Stimulated activated CD4-positive, alpha-beta T cell treated with anti-CD3 and anti-CD28 coated beads, Interleukin-12 subunit alpha, Interleukin-12 subunit beta, amount 100 ng/mL, for 4 hours (primary cell): Measurements from ENCODE around the gene FOXO3.

Source experiments
- DNase-seq: peaks from one replicate; pipeline ENCODE4 v3.0.0-alpha.2; 2020

The FOXO3 gene

DNA sequence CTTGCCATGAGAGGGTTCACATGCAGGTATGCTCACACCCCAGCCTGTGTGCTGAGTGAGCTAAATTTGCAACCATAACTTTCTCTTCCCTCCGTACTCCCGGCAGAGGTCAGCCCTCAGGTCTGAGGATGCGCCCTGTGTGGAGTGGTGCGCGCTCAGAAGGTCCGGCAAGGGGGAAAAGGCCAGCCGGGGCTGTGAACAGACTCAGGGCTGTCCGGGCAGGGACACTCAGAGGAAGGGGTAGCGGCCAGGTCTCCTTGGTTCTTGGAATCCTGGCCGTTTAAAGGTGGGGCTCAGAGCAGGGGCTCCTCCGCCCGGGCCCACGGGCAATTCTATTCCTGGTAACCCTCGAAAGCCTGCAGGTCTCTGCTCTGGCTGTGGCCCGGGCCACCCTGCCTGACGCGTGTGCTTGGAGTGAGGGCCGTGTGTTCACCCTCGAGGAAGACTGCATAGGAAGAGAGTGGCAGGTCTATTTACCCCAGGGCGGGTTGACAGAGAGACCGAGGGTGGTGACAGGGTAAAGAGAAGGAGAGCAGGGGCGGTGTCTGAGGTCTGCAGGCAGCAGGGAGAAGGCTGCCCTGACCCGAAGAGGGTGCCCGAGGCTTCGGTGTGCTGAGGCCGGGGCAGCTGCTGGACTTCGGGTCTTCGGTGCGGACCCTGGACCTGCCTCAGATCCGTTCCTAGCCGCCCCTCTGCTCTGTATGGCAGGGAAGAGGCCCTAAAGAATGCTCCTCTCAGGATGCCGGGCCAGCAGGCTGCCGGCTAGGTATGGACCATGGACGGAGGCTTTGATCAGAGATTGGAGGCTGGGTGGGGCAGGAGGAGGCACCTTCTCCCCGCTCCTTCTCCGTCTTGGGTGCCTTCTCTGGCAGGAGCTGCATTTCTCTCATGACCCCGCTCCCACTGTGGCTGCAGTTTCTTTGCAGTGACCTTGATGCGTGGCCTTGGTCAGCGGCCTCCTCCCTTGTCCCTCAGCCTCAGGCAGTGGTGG, 156.4 kb downstream of the FOXO3 start:
- no peak for DNase-seq

DNA sequence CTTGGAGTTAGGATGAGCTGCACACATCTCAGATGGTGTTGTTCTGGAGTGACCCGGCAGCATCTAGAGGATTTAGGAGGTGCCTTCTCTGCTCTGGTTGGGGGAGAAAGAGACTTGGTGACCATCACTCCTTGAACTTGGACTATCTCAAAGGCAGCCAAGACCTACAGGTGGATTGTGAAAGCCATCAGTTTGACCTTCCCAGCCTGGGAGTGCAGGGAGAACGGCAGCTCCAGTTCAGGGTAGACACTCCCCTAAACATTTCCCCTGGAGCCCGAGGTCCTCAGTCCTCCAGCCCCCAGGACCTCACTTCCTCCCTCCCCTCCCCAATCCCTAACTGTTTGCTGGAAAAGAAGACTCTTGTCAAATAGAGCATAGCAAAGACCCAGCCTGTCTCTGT, 158.8 kb downstream of the FOXO3 start:
- DNase-seq: no peak

DNA sequence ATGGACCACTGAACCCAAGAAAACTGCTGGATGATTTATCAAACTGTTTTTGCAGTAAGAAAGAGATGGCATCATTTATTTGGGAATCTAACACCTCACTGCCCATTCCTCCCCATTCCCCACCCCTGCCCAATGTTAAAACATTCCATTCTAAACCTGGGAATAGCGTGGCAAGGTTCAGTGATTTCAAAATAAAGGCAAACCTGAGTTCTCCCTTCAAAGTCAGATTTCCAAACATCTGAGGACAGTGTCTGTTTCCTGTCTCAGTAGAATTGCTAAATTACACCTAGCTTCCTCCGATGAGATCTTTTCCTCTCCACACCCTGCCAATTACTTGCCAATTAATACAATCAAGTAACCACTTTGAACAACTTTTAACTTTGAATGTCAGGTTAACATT, 160.1 kb downstream of the FOXO3 start:
- DNase-seq: no peak

DNA sequence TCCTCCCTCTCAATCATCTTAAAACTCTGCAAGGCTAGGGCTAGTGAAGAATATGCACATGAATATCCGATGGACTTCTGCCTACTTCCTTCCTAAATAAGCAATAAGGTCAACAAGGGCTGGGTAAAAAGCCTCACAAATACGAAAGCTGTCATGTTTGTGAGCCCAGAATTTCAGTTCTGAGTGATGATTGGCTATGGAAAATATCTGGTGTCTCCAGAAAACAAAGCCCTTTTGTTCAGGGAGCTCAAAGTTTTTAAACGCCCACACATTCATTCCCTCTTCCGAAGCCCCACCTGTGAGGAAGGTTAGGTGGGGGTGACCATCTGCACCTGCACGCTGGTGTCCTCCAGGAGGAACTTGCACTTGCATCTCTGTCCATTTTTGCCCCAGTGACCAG, 160.6 kb downstream of the FOXO3 start:
- no peak for DNase-seq

DNA sequence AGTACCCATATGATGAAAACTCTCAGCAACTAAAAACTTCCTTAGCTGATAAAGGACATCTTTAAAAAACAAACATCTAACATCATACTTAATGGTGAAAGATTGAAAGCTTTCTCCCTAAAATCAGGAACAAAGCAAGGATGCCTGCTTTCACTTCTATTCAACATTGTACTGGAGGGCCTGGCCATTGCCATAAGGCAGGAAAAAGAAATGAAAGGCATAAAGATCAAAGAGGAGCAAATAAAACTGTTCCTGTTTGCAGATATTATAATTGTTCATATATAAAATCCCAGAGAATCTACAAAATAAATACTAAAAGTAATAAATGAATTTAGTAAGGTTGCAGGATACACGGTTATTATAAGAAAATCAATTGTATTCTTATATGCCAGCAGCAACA, 162.9 kb downstream of the FOXO3 start:
- no peak for DNase-seq

DNA sequence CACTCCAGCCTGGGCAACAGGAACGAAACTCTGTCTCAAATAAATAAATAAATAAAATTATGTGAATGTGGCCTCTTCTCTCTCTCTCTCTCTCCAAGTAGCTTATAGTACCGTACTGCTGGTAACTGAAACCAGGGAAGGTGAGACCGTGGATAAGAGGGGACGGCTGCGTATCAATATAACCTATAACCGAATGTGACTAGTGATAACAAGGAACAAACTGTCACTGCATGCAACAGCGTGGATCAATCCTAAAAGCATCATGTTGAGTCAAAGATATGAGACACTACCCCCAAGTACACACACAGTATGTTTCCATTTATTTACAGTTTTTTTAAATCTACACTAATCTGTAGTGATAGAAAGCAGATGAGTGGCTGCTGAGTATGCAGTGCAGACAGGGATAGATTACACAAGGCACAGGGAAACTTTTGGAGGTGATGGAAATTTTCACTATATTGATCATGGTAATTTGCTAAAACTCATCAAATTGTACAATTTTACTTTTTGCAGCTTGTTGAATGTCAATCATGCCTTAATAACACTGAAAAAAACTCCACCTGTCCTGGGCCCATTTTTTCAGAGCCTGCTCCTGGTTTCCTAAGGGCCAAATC, 166.1 kb downstream of the FOXO3 start:
- DNase-seq: no peak

DNA sequence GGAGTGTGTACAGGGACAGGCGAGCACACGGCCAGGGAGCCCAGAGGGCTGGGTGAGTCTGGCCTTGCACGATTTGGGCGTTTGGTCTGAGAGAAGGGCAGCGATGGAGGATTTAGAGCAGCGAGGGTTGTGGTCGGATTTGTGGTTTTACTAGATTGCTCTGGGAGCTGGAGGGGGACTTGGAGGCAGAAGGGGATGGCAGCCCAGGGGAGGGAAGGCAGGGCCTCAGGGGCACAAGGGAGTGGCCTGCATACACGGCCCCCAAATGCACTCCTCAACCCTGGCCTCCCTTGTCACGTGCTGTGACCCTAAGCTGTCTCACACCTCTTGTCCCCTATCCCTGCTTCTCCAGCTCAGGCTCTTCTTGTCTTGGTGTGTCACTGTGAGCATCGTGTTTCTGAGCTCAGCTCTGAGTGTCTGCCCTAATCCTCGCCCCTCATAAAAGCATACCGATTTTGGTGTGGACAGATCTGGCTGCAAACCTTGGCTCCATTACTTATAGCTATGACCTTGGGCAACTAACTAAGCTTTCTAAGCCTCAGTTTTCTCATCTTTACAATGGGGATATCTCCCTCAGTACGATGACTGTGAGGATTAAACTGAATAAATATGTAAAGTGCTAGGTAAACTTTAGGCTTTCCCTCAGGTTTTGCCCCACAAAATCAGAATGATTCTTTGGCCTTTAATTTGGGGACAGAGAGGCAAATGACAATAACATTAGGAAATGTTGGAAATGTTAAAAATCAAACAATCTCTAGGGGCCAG, 167.4 kb downstream of the FOXO3 start:
- no peak for DNase-seq

DNA sequence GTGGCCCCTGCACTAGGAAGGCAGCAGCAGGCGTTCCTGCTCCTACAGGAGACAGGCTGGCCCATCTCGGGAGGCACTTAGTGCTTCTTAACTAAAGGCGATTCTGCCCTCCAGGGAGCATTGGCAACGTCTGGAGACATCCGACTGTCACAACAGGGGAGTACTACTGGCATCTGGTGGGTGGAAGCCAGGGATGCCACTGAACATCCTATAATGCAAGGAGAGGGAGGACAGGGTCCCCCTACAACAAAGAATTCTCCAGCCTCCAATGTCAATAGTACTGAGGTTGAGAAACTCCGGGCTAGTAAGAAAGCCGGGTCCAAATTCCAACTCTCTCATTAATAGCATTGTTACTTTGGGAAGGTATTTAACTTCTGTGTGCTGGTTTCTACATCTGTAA, 168.1 kb downstream of the FOXO3 start:
- DNase-seq: no peak

DNA sequence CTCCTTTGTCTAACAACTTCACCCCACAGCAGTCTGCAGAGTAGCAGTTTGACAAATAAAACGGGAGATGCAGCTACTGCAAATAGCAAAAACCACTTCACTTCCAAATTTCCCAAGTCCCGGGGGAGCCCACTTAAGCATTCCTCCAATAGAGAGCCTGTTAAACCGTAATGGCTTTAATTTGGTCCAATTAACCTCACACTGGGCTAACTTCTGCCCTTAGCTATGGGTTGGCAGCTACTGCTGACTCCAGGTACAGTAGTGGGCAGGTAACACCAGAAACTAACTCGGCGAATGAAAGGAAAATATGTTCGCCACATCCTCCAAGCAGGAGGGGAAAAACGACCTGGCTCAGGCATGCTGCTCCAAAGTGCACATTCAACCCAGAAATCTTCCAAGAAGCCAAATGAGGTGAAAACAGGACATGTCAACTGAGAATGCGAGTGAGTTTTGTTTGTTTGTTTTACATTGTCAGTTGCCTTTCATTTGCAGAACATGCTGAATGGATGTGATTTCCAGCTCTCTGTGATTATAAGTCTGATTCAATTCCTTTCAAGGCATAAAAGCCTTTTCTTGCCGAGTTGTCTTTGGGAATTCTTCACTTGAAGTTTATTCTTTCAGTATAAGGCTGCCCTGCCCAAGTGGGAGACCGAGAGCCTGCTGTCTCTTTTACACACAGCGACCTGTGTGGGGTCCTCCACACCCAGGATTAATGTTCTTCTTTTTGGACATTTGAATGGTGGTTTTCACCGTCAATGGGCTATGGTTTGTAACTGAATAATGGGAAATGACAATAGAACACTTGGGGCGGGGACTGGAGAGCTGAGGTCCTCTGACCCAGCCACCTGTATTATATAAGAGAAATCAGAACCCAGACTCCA, 170.2 kb downstream of the FOXO3 start:
- DNase-seq: no peak

DNA sequence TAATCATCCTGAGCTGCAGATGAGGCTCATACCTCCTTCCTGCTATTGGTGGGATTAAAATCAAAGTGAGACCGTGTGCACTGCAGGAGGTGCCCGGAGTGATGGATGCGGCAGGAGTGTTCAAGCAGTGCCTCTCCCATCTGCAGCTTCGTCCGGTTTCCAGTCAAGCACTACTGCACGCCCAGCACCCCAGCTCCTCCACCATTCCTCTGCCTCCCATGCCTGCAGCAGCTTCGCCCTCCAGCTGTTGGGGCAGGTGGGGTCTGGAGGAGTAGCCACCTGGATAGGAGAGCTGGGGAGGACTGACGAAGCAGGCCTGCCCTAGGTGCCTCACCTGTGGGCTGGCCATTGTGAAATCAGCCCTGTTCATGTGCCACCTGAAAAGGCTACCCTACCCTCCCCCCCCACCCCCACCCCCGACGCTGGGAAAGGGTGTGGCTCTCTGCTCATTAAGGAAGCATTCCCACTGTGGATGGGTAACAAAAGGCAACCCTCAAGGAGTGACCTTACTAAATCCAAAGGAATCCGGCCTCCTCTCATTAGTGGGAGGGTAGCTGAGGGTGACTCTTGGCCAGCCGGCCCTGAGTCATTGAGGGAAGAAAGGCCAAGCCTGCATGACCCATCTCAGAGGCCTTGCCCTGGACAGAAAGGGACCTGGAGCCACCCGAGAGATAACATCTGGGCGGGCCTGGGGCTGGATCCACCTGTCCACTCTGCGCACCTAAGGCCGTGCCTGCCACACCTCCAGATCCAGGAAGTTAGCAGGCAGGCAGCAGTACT, 171.6 kb downstream of the FOXO3 start:
- DNase-seq: no peak

DNA sequence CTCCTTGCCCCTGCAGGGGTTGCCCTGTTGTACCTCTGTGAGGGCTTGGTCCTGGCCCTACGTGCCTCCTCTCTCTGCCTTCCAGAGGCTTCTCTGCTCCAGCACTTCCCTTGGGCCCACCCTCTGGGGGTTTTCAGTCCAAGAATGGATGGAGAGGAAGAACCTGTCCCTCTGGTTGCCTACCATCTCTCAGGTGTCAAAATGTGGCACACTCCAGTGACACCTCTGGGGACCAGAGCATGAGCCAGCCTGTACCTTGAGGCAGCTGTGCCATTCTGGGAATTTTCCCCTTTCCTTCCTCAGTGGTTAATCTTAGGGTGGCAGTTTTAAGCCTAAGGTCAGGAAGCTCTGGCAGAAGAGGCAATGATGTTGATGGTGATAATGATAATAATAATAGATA, 172.3 kb downstream of the FOXO3 start:
- DNase-seq: no peak

DNA sequence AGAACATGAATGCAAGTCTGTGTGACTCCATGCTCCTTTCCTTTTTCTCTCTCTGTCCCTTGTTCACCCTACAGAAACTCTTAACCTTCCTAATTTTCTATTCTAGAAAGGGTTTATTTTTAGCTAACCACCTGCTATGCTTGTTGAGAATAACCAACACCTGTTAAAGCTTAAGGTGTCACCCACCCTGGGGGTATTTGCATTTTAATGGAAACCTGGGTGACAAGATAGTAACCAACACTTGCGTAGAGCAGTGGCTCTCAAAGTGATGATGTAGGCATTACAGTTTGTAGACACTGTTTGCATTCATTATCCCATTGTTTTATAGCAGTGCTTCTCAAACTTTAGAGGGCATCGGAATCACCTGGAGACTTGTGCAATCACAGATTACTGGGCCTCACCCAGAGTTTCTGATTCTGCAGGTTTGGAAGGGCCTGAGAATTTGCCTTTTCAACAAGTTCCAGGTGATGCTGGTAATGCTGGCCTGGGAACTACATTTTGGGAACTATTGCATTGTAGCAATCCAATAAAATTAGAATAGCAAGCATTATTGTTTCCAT, 173.1 kb downstream of the FOXO3 start:
- DNase-seq: no peak
